H1 (cell line): Measurements from ENCODE around the gene SOHLH1. TPM values are rescaled to one million over a fixed set of nuclear protein-coding genes. Genes with fewer than 3 reads are reported as not detected.

Experiments
- CTCF ChIA-PET: fragments of 300-600 bp; sonication (Branson Sonifier 250); formaldehyde crosslinking; loops from one replicate; lab custom pipeline; 2021; ENCODE audit not compliant: partially characterized antibody; lab: Charles Lee
- POLR2A ChIA-PET: fragments of 300-600 bp; sonication (Branson Sonifier 250); formaldehyde crosslinking; loops from one replicate; lab custom pipeline; 2021; ENCODE audit warnings: inconsistent platforms; ENCODE audit not compliant: partially characterized antibody; lab: Charles Lee
- DNase-seq, 2 experiments: peaks; one replicate each; pipeline versions ENCODE4 v3.0.0 to v3.0.0-alpha.2; 2010 to 2022; ENCODE audit warnings: low spot score in 2 of 2, low read depth in 1 of 2, mixed read lengths in 1 of 2
- FAIRE-seq: peaks from 2 replicates; lab custom pipeline; 2011; peaks lifted over from hg19 to GRCh38; lab: Jason Lieb, UNC
- H2AFZ ChIP-seq: 2 replicates; pipeline ENCODE4 v1.8.1; 2012; ENCODE audit warnings: low read length, inconsistent platforms
- H2AK5ac ChIP-seq: 2 replicates; pipeline ENCODE4 v1.6.1; 2013; ENCODE audit warnings: low read depth, low read length
- H2BK120ac ChIP-seq: replicated peaks from 2 replicates; pipeline ENCODE3; 2013; ENCODE audit warnings: low read depth, low read length, inconsistent platforms
- H2BK12ac ChIP-seq: 2 replicates; pipeline ENCODE4 v1.6.1; 2013; ENCODE audit warnings: low read depth, low read length
- H2BK15ac ChIP-seq: 2 replicates; pipeline ENCODE4 v1.6.1; 2013; ENCODE audit warnings: low read length
- H2BK20ac ChIP-seq: 2 replicates; pipeline ENCODE4 v1.6.1; 2013; ENCODE audit warnings: low read length
- H2BK5ac ChIP-seq: 2 replicates; pipeline ENCODE4 v1.6.1; 2013; ENCODE audit warnings: low read depth, low read length
- H3K14ac ChIP-seq: 2 replicates; pipeline ENCODE4 v1.6.1; 2013; ENCODE audit warnings: inconsistent platforms; ENCODE audit not compliant: insufficient read length
- H3K18ac ChIP-seq: 2 replicates; pipeline ENCODE4 v1.6.1; 2013; ENCODE audit warnings: low read length; ENCODE audit errors: extremely low read depth
- H3K23ac ChIP-seq: 2 replicates; pipeline ENCODE4 v1.6.1; 2013; ENCODE audit warnings: inconsistent platforms; ENCODE audit not compliant: insufficient read length
- H3K23me2 ChIP-seq: 2 replicates; pipeline ENCODE4 v1.6.1; 2013; ENCODE audit warnings: low read depth, low read length
- H3K27ac ChIP-seq: 2 replicates; pipeline ENCODE4 v1.6.1; 2011; ENCODE audit warnings: low read depth, low read length, inconsistent platforms
- H3K27me3 ChIP-seq, 4 experiments: replicated peaks in 1 of 4; 1 replicate in 1 of 4; 2 replicates in 3 of 4; pipeline versions ENCODE4 v1.6.1 to v1.8.1; 2011 to 2013; ENCODE audit warnings: low read length in 3 of 4, mild to moderate bottlenecking in 3 of 4, inconsistent platforms in 2 of 4, mixed read lengths in 2 of 4, moderate library complexity in 1 of 4; ENCODE audit not compliant: control insufficient read depth in 3 of 4, insufficient read depth in 3 of 4; ENCODE audit errors: extremely low read depth in 1 of 4
- H3K36me3 ChIP-seq, 4 experiments: 2 replicates each; pipeline versions ENCODE4 v1.6.1 to v1.8.1; 2011 to 2013; ENCODE audit warnings: mild to moderate bottlenecking in 4 of 4, low read length in 3 of 4, moderate library complexity in 2 of 4, control low read depth in 1 of 4, inconsistent platforms in 1 of 4; ENCODE audit not compliant: insufficient read depth in 4 of 4, control insufficient read depth in 2 of 4
- H3K4ac ChIP-seq: replicated peaks from 2 replicates; pipeline ENCODE3; 2013; ENCODE audit warnings: low read length, low read depth, mixed read lengths, inconsistent platforms; ENCODE audit not compliant: insufficient read length
- H3K4me1 ChIP-seq, 4 experiments: replicated peaks in 1 of 4; 1 replicate in 1 of 4; 2 replicates in 3 of 4; pipeline versions ENCODE4 v1.6.1 to v1.8.1; 2011 to 2013; ENCODE audit warnings: low read length in 3 of 4, inconsistent platforms in 2 of 4, mixed read lengths in 1 of 4; ENCODE audit not compliant: insufficient read depth in 4 of 4, control insufficient read depth in 3 of 4
- H3K4me2 ChIP-seq, 2 experiments: 2 replicates each; pipeline versions ENCODE4 v1.6.1 to v1.8.1; 2011 to 2013; ENCODE audit warnings: low read depth in 2 of 2, low read length in 2 of 2, control low read depth in 1 of 2, inconsistent platforms in 1 of 2, mild to moderate bottlenecking in 1 of 2; ENCODE audit not compliant: insufficient read depth in 1 of 2
- H3K4me3 ChIP-seq, 4 experiments: fragments of 200-600, 300-600 bp in 1 of 4; sonication (generic), shearing (Covaris generic), sonication (Bioruptor Twin) in 1 of 4; 2 replicates each; pipeline versions ENCODE4 v1.5.1 to v1.8.1; 2011 to 2016; ENCODE audit warnings: low read length in 4 of 4, low read depth in 3 of 4, control low read depth in 2 of 4, inconsistent platforms in 2 of 4, mild to moderate bottlenecking in 2 of 4, mixed read lengths in 1 of 4, moderate library complexity in 1 of 4; ENCODE audit not compliant: insufficient read depth in 2 of 4; ENCODE audit errors: extremely low read depth in 1 of 4
- H3K56ac ChIP-seq: replicated peaks from 2 replicates; pipeline ENCODE3; 2013; ENCODE audit warnings: low read depth, mild to moderate bottlenecking, mixed read lengths, low read length, inconsistent platforms; ENCODE audit not compliant: insufficient read length
- H3K79me1 ChIP-seq: 2 replicates; pipeline ENCODE4 v1.6.1; 2013; ENCODE audit warnings: low read depth, low read length, control low read depth
- H3K79me2 ChIP-seq, 2 experiments: 2 replicates each; pipeline versions ENCODE4 v1.6.1 to v1.8.1; 2012 to 2013; ENCODE audit warnings: low read length in 2 of 2, mild to moderate bottlenecking in 2 of 2, inconsistent platforms in 1 of 2; ENCODE audit not compliant: insufficient read depth in 2 of 2, control insufficient read depth in 1 of 2
- H3K9ac ChIP-seq, 4 experiments: replicated peaks in 1 of 4; 1 replicate in 1 of 4; 2 replicates in 3 of 4; pipeline versions ENCODE4 v1.6.1 to v1.8.1; 2011 to 2013; ENCODE audit warnings: low read depth in 3 of 4, low read length in 3 of 4, control low read depth in 2 of 4, mild to moderate bottlenecking in 2 of 4, moderate library complexity in 2 of 4, inconsistent platforms in 1 of 4; ENCODE audit errors: extremely low read depth in 1 of 4
- H3K9me3 ChIP-seq, 2 experiments: 2 replicates each; pipeline versions ENCODE4 v1.6.1 to v1.8.1; 2012 to 2013; ENCODE audit warnings: mild to moderate bottlenecking in 2 of 2, moderate library complexity in 2 of 2, control low read depth in 1 of 2, inconsistent platforms in 1 of 2, low read depth in 1 of 2, low read length in 1 of 2, mixed read lengths in 1 of 2; ENCODE audit not compliant: insufficient read depth in 2 of 2
- H4K20me1 ChIP-seq, 2 experiments: replicated peaks in 1 of 2; 2 replicates each; pipeline versions ENCODE3 to v1.8.1; 2011 to 2013; ENCODE audit warnings: inconsistent platforms in 2 of 2, low read length in 2 of 2, mild to moderate bottlenecking in 1 of 2; ENCODE audit not compliant: insufficient read depth in 2 of 2, control insufficient read depth in 1 of 2
- H4K5ac ChIP-seq: 2 replicates; pipeline ENCODE4 v1.6.1; 2013; ENCODE audit warnings: low read length, low read depth, mixed read lengths, inconsistent platforms; ENCODE audit not compliant: insufficient read length
- H4K8ac ChIP-seq: 2 replicates; pipeline ENCODE4 v1.8.0; 2013; ENCODE audit warnings: mild to moderate bottlenecking, moderate library complexity, low read length, inconsistent platforms; ENCODE audit not compliant: insufficient read depth; ENCODE audit errors: extremely low read depth
- H4K91ac ChIP-seq: replicated peaks from 2 replicates; pipeline ENCODE3; 2013; ENCODE audit warnings: low read length, mixed read lengths, inconsistent platforms; ENCODE audit not compliant: insufficient read length
- ASH2L ChIP-seq: fragments of 200-600, 300-600 bp; sonication (generic); IDR thresholded peaks from one replicate; pipeline ENCODE4 v1.7.1; 2017; ENCODE audit warnings: low read length
- BCL11A ChIP-seq, 2 experiments: IDR thresholded peaks; one replicate each; pipeline ENCODE4 v1.6.1; 2011; ENCODE audit warnings: low read depth in 2 of 2, low read length in 2 of 2, mild to moderate bottlenecking in 2 of 2
- POLR2A ChIP-seq, 2 experiments: IDR thresholded peaks; 1 replicate in 1 of 2; 2 replicates in 1 of 2; pipeline ENCODE4 v1.6.1; 2011; ENCODE audit warnings: low read depth in 2 of 2, low read length in 2 of 2, mild to moderate bottlenecking in 2 of 2; ENCODE audit errors: control extremely low read depth in 1 of 2
- SIRT6 ChIP-seq: IDR thresholded peaks from one replicate; pipeline ENCODE4 v1.7.1; 2012; ENCODE audit warnings: low read length, inconsistent platforms
- TBP ChIP-seq: IDR thresholded peaks from 2 replicates; pipeline ENCODE4 v1.6.1; 2011; ENCODE audit warnings: low read depth, low read length, improper control_type of control experiment
- WGBS, 2 experiments: shearing (Covaris generic) in 1 of 2; methylation state at CpG; one replicate each; pipeline versions ENCODE4 v1.1.6 to v1.1.7; 2013 to 2015; ENCODE audit warnings: low lambda C conversion rate in 2 of 2, mixed read lengths in 2 of 2, inconsistent platforms in 1 of 2, low coverage in 1 of 2, missing lambda C conversion rate in 1 of 2; ENCODE audit not compliant: insufficient replicate concordance in 2 of 2, insufficient coverage in 1 of 2, insufficient read length in 1 of 2; ENCODE audit errors: extremely low coverage in 1 of 2, missing lambda C conversion rate in 1 of 2; 5-methylcytosine and 5-hydroxymethylcytosine counted together
- polyA plus RNA-seq, 7 experiments: library from polyadenylated mRNA; depleted of rRNA in 3 of 7; stranded (reverse) in 5 of 7; unstranded in 2 of 7; fragments of >200 nt in 5 of 7; fragments of 200-250 nt in 2 of 7; gene quantifications; 1 replicate in 5 of 7; 2 replicates in 1 of 7; 4 replicates in 1 of 7; pipeline versions ENCODE4 v1.2.1 to v1.2.3, GENCODE V29; 2011 to 2013; ENCODE audit warnings: missing spikeins in 2 of 7, mixed read lengths in 2 of 7
- total RNA-seq: library from RNA; stranded (reverse); fragmentation: NEBNext Ultra II Directional; extraction: Animal tissue kit (Norgen Biotek cat#: 25700); gene quantifications from 2 replicates; pipeline ENCODE4 v1.2.1, GENCODE V29; 2021
- TF ChIP-seq, protein P1 (sequence below): IDR thresholded peaks from 2 replicates; pipeline ENCODE4 v1.6.1; 2012; ENCODE audit warnings: inconsistent platforms
- TF ChIP-seq, protein P2 (sequence below): IDR thresholded peaks from 2 replicates; pipeline ENCODE4 v1.6.1; 2011; ENCODE audit warnings: low read length, improper control_type of control experiment

The SOHLH1 gene
- total and polyA plus RNA-seq, 2 of the 8 experiments (the other 6 are each of a cell fraction or from before 2014, with no cell fraction given), result 0.11 TPM; not detected in 1

DNA sequence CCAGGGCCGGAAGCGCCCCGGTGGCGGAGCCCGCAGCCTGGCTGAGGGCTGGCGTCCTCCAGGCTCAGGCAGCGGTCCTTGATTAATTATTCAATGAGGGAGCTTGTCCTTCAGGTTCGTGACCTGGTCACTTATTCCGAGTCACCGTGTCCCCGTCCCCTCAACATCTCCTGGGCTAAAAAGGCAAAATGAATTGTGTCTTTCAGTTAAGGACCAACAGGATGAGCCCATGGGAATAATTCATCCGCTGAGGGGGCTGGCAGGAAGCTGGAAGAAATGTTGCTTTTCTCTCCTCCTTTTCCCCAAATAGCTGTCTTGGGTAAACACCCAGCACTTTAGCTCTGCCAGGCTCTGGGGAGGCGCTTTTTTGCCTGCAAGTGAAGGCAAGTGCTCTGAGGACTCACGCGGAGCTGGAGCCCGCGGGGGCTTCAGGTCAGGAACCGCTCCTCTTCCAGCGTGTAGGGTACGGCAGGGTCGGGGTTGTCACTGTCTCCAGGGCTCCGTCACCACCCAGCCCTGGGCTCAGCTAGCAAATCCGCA lies 15.8 kb upstream of the SOHLH1 start:
- no peak overlapping the region for H2AFZ ChIP-seq
- DNase-seq, result no peak
- peaks cover 4 to 10% of the 10 kb centered on the region in 2 experiments for H4K20me1 ChIP-seq
- no peak overlapping the region for H2BK120ac ChIP-seq
- H3K14ac ChIP-seq, result no peak overlapping the region
- H3K23ac ChIP-seq, result no peak overlapping the region
- CTCF ChIA-PET, result interaction anchor here (0.7 to 1.4 kb wide), 4 partner anchors 68 to 1017 kb away, joined by 3 to 4 read pairs (median 3); no protein-coding TSS in a partner anchor
- H3K27ac ChIP-seq, result no peak overlapping the region
- H2BK12ac ChIP-seq, result no peak overlapping the region
- H4K8ac ChIP-seq, result no peak overlapping the region
- H3K36me3 ChIP-seq, result no peaks in the 10 kb centered on the region
- H2BK5ac ChIP-seq, result no peak overlapping the region
- no peak for FAIRE-seq
- no peak overlapping the region for H4K5ac ChIP-seq
- TF ChIP-seq TBP (no peak), BCL11A (IDR thresholded peaks at IDR 0.05; ENCODE audit: low read depth in 2 of 2, low read length in 2 of 2) (no peak), ASH2L (no peak), SIRT6 (no peak), POLR2A (IDR thresholded peaks at IDR 0.05; ENCODE audit: control extremely low read depth in 1 of 2, low read depth in 2 of 2, low read length in 2 of 2) (no peak)
- TF ChIP-seq, protein P1, sequence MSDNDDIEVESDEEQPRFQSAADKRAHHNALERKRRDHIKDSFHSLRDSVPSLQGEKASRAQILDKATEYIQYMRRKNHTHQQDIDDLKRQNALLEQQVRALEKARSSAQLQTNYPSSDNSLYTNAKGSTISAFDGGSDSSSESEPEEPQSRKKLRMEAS, result no peak
- TF ChIP-seq, protein P2, sequence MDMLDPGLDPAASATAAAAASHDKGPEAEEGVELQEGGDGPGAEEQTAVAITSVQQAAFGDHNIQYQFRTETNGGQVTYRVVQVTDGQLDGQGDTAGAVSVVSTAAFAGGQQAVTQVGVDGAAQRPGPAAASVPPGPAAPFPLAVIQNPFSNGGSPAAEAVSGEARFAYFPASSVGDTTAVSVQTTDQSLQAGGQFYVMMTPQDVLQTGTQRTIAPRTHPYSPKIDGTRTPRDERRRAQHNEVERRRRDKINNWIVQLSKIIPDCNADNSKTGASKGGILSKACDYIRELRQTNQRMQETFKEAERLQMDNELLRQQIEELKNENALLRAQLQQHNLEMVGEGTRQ, result no peak
- H3K4me1 ChIP-seq, result peaks cover 0 to 3% (median 1%) of the 10 kb centered on the region in 4 experiments; a peak in 2 of 7 replicates
- H3K4ac ChIP-seq, result no peak overlapping the region
- H3K27me3 ChIP-seq, result peaks cover 0 to 25% (median 21%) of the 10 kb centered on the region in 4 experiments; a peak in 6 of 7 replicates
- 46% methylated on average over 20 of the region's 23 CpGs; no CpG with 5 or more reads in 1 of the 2 experiments for WGBS, 2 experiments
- H3K4me3 ChIP-seq, result peak overlapping the region in 3 of 4 experiments; percentile 47 to 52 (median 47); a peak in 3 of 8 replicates
- H2BK20ac ChIP-seq, result no peak overlapping the region
- H3K79me1 ChIP-seq, result no peaks in the 10 kb centered on the region
- H3K56ac ChIP-seq, result no peak overlapping the region
- H3K9me3 ChIP-seq, result no peaks in the 10 kb centered on the region
- no peak overlapping the region for H3K9ac ChIP-seq
- no peak overlapping the region for H3K18ac ChIP-seq
- POLR2A ChIA-PET, result interaction anchor here (1.7 kb wide), 1 partner anchor 11 kb away, joined by 7 read pairs; no protein-coding TSS in a partner anchor
- no peak overlapping the region for H2BK15ac ChIP-seq
- peak overlapping the region; percentile 52 to 80 for H3K4me2 ChIP-seq
- H4K91ac ChIP-seq, result no peak overlapping the region
- H3K79me2 ChIP-seq, result no peaks in the 10 kb centered on the region
- no peaks in the 10 kb centered on the region for H3K23me2 ChIP-seq
- H2AK5ac ChIP-seq, result no peak overlapping the region
